NCI-H446 (cell line): ENCODE measurements around the gene LIAS.
"Not testable (repeated sequence)": the region's sequence is repeated elsewhere in the genome, so short reads cannot be mapped to it uniquely, and the experiment has no call there.

ENCODE experiments used
- DNase-seq, 2 experiments: peaks; one replicate each; lab custom pipeline; 2025; lab: John Stamatoyannopoulos, UW

Gene LIAS

GRCh38 chr4:39458505-39459300, at the start of gene LIAS, which contains the start of gene RPL9:
TSS of gene LIAS (plus strand) at chr4:39459056. CDS start at chr4:39459118, 62 bp downstream.
TSS of gene RPL9 (minus strand) at chr4:39458922. CDS start at chr4:39458439, 483 bp downstream.
- DNase-seq, result peak; percentile 93 to 96

GRCh38 chr4:39410415-39410814, 48.4 kb upstream of the LIAS start:
- no peak for DNase-seq

- not testable (repeated sequence) for DNase-seq
These were observed 47.3 kb upstream of the LIAS start for GRCh38 chr4:39411561-39411960.

GRCh38 chr4:39415678-39416283, 43.1 kb upstream of the LIAS start:
- no peak for DNase-seq

GRCh38 chr4:39422247-39422646, 36.6 kb upstream of the LIAS start:
- no peak for DNase-seq

DNA sequence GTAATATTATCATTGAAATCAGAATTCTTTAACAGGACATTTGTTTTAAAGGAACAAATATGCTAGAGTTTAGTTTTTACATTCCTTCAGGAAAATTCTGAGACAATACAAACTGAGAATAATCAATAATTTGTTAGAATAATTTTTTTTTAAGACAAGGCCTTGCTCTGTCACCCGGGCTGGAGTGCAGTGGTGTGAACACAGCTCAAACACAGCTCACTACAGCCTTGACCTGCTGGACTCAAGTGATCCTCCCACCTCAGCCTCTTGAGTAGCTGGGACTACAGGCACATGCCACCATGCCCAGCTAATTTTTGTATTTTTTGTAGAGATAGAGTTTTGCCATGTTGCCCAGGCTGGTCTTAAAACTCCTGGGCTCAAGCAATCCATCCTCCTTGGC, 33.6 kb upstream of the LIAS start:
- DNase-seq, result not testable (repeated sequence)

DNA sequence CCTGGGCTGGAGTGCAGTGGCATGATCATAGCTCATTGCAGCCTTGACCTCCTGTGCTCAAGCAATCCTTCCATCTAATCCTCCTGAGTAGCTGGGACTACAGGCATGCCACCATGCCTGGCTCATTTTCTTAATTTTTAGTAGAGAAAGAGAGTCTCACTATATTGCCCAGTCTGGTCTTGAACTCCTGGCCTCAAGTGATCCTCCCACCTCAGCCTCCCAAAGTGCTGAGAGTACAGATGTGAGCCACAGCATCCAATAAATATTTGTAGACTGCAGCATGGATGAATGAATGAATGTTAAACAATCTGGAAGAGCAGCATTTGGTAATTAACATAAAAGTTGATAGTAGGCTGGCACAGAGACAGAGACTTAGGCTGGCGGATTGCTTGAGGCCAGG, 32.1 kb upstream of the LIAS start:
- DNase-seq, result no peak

GRCh38 chr4:39427520-39428114, 31.2 kb upstream of the LIAS start:
- DNase-seq, result no peak

DNA sequence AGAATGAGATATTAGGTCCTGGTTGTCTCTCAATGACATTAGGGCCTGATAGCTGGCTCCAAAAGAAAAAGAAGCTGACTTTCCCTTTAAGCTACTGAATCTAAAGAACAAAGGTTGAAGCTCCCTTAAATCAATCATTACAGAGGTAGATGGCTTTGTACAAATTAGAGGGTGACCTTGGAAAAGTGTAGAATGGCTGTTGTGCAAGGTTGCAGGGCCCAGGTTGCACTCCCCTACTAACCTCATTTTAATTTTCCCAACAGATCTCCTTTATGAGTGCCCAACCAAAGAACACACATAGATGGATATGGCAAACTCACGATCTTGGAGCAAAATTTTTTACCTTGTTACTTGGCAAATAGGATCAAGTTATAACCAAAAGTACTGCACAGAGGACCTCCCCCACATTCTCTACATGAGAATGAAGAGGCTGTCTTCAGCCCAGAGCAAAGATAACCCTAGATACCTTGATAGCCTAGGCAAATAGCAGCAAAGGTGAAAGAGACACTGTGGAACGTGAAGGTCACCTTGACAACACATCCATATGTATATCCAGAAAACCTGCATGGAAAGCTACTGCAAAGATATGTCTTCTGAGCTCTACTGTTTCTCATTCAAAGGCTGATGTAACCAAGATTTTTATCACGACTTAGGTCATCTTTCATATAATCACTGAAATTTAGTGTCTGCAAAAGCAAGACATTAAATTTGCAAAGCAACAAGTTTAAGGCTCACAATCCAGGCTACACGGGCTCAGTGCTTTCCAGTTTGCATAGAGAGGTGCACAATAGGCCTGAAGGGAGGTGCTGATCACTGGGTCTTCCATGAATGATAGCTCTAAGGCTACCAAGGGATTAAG, 29.2 kb upstream of the LIAS start:
- no peak for DNase-seq

- peak; percentile 71 to 78 for DNase-seq
These were observed 24.9 kb upstream of the LIAS start for GRCh38 chr4:39433878-39434492.

DNA sequence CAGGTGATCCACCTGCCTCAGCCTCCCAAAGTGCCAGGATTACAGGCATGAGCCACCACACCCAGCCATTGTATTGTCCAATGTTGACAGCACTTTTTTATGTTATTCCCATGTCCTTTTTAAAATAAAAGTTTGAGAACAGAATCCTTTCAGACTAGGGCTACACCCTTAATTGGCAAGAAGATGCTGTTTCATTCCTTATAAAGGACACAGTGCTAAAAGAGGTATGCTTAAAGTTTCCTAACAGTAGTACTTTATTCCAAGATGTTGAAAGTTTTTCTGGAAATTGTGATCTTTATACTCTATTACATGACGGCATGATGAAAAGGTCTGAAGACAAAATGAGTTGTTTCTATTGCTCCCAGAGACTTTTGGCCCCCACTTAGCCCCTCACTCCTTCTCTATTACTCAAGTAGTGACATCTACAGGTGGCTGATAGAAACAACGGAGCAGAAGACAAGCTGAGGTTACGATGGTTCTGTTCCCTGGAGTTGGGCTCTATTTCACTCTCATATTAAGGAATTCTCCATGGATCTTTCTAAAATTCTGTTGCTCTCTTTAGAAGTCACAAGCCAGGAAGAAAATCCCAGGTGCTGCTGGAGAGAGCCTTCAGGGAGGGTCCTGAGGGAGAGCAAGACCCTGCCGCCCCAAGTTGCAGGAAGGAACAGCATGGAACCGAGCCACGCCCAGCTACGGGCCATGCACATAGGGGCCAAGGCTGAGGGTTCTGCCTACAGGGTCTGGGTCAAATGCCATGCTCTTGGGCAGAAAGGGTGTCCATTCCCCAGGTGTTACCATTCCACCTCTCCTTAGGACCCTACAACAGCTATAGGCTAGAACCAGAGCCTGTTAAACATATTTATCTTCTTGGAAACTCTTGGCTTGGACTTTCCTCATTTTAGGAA, 22.9 kb upstream of the LIAS start:
- no peak for DNase-seq

DNA sequence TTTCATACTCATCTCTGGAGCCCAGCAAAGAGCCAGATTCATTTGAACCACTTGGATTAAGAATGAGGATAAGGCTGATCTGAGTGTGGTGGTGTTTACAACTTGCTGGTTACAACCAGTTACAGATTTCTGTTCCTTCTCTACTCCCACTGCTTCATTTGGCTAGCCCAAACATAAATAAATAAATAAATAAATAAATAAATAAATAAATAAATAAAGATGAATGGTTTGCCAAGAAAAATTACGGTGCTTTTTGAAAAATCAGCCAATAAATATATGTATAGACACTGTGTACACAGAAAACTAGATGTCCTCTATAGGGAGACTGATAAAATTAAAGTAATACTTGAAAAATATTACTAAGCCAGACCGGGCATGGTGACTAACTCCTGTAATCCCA, 17.3 kb upstream of the LIAS start:
- no peak for DNase-seq

DNA sequence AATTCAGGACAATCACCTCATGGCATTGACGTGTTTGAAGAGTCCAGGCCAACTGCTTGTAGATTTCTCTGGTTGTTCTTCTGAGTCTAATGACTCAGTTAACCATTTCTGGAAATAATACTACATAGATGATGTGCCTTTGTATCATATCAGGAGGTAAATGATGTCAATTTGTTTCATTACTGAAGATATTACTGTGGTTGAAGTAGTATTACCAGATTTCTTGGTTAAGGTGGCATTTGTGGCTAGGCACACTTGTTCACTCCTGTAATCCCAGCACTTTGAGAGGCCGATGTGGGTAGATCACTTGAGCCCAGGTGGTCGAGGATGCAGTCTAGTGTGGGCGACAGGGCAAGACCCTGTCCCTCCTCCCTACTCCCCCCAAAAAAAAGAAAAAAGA, 15.9 kb upstream of the LIAS start:
- no peak for DNase-seq

GRCh38 chr4:39446483-39446841, 12.4 kb upstream of the LIAS start:
- DNase-seq, result no peak

- DNase-seq, result no peak
These were observed 11.8 kb upstream of the LIAS start for GRCh38 chr4:39446842-39447573.

GRCh38 chr4:39450618-39451017, 8.2 kb upstream of the LIAS start:
- DNase-seq, result no peak

DNA sequence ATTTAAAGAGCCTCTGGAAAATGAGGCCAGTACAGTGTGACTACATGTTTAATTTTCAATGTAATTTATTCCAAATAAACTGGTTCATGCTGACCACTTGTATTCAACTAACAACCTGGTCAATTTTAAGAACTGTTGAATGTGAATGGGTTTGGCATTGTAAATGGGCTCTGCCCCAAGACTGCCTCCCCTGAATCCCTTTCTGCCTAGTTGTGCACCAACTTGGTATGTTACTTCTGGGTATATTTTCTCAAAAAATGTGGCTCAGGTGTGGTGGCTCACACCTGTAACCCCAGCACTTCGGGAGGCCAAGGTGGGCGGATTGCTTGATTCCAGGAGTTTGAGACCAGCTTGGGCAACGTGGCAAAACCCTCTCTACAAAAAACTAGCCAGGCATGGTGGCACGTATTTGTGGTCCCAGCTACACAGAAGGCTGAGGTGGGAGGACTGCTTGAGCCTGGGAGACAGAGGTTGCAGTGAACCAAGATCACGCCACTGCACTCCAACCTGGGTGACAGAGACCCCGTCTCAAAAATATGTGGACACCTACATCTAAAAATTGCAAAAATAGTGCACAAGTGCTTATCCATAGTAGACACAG, 7.3 kb upstream of the LIAS start:
- DNase-seq, result no peak

- no peak for DNase-seq
These were observed 6.5 kb upstream of the LIAS start for GRCh38 chr4:39452153-39452859.
